Glomerular visceral epithelial cell (primary cell): ENCODE data around the gene FDX2.

ENCODE experiments used
- DNase-seq: peaks from one replicate; pipeline ENCODE4 v3.0.0-alpha.2; 2016; ENCODE audit errors: extremely low spot score

FDX2 gene

DNA sequence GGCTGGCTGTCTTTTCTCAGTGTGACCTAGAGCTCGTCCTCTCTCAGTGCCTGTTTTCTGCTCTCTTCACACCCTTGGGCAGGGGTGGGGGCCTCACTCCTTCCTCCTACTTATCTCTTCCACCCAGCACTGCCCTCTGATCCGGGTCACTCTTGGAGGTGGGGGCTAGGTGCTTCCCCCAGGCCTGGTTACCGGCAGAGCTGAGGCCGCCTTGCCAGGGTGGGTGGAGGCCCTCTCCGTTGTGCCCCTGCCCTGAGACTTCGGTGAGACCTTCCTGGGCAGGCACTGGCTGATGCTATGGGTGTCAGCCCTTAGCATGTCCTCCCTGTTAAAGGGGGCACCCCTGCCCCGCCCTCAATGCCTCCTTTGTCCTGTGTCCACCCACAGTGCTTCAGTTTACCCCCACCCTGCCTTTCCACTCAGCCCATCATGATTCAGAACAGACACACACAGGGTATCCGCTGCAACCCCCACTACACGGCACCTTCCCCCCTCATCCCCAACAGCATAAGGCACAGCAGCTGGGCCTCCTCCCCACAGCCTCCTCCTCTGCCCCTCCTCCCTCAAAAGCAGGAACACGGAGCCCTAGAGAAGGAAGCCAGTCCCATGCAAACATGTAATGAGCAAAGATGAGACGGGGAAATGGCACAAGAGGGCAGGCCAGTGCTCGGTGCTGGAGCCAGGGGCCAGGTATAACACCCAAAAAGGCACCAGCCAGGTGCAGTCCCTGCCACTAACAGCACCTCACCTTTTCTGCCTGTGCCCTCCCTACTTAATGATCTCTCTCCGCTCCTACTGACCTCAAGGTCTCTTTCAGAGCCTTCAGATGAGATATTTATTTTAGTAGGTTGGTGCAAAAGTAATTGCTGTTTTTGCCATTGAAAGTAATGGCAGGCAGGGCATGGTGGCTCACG, 16.0 kb downstream of the FDX2 start:
- DNase-seq, result no peak

DNA sequence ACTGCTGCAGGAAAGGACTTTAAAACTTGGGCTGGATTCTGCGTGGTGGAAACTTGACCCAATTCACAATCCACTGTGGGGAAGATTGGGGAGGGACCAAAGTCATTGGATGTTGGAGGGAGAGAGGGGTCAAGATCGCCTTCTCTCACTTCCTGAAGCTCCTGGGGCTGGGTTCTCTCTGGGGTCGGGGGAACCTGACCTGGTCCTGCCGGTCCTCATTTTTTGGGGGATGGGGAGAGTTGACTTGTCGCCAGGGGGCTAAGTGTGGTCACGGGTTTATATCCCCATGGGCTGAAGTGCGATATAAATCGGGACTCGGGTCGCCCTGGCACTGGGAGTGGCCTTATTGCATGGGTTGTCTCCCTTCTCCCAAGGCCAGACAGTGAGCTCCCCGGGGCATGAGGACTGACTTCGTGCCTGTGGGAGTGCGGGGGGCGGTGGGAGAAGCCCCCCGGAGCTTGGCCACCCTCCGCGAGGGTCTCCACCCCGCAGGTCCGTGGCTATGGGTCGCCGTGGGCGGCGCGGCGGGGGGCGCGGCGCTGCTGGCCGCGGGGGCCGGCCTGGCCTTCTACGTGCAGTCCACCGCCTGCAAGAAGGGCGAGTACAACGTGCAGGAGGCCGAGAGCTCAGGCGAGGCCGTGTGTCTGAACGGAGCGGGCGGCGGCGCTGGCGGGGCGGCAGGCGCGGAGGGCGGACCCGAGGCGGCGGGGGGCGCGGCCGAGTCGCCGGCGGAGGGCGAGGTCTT, 19.8 kb downstream of the FDX2 start:
- DNase-seq, result no peak

DNA sequence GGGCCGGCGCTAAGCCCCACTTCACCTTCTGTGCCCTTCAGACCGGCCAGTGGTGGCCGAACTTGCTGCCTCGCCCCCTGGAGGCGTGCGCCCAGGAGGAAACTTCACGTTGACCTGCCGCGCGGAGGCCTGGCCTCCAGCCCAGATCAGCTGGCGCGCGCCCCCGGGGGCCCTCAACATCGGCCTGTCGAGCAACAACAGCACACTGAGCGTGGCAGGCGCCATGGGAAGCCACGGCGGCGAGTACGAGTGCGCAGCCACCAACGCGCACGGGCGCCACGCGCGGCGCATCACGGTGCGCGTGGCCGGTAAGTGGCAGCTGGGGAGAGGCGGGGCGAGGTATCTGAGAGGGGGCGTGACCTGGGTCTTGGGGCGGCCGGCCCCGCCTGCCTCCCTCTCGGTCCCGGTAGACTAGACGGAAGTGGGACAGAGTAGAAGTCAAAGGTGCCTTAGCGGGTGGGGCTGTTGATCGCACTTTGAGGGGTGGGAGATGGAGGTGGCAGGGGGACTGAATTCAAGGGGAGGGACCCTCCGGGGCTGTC, 20.4 kb downstream of the FDX2 start:
- DNase-seq, result no peak

DNA sequence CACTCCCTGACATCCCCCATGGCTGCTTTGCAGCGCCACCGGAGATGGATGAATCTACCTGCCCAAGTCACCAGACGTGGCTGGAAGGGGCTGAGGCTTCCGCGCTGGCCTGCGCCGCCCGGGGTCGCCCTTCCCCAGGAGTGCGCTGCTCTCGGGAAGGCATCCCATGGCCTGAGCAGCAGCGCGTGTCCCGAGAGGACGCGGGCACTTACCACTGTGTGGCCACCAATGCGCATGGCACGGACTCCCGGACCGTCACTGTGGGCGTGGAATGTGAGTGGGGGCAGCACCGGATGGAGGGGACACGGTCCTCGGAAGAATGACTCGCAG, 21.5 kb downstream of the FDX2 start:
- no peak for DNase-seq

DNA sequence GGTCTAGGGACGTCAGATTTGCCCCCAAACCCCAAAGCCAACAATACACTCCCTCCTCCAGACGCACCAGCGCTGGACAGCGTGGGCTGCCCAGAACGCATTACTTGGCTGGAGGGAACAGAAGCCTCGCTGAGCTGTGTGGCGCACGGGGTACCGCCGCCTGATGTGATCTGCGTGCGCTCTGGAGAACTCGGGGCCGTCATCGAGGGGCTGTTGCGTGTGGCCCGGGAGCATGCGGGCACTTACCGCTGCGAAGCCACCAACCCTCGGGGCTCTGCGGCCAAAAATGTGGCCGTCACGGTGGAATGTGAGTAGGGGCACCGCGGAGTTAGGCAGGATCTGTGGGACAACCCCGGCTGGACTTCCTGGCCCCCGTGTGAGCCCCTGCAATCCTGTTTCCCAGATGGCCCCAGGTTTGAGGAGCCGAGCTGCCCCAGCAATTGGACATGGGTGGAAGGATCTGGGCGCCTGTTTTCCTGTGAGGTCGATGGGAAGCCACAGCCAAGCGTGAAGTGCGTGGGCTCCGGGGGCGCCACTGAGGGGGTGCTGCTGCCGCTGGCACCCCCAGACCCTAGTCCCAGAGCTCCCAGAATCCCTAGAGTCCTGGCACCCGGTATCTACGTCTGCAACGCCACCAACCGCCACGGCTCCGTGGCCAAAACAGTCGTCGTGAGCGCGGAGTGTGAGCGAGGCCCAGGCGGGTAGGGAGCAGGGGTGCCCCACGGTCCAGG, 22.0 kb downstream of the FDX2 start:
- DNase-seq, result no peak

DNA sequence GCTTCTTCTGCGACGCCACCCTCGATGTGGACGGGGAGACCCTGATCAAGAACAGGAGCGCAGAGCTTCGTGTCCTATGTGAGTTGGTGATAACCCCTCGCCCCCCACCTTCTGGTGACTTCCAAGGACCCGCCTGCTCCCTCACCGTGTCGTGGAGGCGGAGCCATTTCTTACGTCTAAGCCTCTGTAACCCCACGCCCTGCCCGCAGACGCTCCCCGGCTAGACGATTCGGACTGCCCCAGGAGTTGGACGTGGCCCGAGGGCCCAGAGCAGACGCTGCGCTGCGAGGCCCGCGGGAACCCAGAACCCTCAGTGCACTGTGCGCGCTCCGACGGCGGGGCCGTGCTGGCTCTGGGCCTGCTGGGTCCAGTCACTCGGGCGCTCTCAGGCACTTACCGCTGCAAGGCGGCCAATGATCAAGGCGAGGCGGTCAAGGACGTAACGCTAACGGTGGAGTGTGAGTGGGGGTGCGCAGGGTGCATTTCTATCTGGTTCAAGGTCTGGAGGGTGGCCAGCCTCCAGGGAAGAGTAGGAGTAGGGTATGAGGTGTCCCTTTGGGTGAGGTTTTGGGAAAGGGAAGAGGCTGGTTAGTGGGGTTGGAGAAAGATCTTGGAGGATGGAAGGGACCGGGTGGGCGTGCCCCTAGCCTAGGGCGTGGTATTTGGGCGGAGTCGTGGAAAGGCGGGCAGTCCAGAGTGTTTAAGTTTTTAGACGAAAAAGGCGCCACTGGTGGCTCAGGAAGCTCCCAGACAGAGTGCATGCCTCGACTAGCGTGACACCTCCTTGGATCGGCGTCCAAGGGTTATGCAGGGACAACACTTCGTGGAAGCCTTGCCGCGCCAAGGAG, 22.8 kb downstream of the FDX2 start:
- DNase-seq, result no peak

DNA sequence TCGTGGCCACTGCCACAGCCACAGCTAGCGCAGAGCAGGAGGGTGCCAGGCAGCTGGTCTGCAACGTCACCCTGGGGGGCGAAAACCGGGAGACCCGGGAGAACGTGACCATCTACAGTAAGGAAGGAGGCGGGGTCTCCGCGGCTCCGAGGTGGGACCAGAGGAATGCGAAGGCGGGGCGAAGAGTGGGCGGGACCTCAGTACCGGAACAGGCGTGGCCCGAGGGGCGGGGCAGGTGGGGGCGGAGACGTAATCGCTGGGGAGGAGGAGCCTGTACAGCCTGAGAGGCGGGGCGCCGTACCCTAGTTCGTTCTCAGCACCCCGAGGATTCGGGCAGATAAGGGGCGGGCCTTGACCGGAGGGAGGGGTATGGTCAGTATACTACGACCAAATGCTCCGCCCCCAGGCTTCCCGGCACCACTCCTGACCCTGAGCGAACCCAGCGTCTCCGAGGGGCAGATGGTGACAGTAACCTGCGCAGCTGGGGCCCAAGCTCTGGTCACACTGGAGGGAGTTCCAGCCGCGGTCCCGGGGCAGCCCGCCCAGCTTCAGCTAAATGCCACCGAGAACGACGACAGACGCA, 23.5 kb downstream of the FDX2 start:
- peak; percentile 85 for DNase-seq

DNA sequence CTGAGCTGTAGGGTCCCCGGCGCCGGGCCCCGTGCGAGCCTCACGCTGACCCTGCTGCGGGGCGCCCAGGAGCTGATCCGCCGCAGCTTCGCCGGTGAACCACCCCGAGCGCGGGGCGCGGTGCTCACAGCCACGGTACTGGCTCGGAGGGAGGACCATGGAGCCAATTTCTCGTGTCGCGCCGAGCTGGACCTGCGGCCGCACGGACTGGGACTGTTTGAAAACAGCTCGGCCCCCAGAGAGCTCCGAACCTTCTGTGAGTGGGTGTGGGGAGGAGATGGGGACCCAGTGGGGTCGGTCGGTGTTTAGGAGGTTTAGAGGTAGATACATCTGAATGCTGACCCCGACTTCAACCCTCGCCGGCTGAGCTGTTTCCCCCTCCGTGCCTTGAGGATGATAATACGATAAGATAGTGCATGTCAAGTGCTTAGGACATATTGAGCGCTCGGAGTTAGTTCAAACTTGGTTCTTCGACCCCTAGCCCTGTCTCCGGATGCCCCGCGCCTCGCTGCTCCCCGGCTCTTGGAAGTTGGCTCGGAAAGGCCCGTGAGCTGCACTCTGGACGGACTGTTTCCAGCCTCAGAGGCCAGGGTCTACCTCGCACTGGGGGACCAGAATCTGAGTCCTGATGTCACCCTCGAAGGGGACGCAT, 24.1 kb downstream of the FDX2 start:
- no peak for DNase-seq

DNA sequence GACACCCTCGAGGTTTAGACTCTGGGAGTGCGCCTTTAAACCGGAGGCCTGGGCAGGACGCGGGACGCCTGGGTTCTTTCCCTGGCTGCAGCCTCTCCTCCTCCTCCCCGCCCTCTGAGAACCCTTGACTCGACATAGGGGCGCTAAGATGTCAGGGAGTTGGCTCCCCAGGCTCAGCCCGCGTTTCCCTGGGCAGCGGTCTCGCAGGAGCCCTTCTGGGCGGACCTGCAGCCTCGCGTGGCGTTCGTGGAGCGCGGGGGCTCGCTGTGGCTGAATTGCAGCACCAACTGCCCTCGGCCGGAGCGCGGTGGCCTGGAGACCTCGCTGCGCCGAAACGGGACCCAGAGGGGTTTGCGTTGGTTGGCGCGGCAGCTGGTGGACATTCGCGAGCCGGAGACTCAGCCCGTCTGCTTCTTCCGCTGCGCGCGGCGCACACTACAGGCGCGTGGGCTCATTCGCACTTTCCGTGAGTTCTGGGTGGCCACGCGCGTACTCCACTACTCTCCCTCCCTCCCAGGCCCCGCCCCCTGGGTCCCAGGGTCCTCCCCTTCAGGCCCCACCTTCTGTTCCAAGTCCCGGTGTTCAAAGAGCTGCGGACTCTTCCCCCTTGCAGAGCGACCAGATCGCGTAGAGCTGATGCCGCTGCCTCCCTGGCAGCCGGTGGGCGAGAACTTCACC, 24.8 kb downstream of the FDX2 start:
- DNase-seq, result peak; percentile 62

DNA sequence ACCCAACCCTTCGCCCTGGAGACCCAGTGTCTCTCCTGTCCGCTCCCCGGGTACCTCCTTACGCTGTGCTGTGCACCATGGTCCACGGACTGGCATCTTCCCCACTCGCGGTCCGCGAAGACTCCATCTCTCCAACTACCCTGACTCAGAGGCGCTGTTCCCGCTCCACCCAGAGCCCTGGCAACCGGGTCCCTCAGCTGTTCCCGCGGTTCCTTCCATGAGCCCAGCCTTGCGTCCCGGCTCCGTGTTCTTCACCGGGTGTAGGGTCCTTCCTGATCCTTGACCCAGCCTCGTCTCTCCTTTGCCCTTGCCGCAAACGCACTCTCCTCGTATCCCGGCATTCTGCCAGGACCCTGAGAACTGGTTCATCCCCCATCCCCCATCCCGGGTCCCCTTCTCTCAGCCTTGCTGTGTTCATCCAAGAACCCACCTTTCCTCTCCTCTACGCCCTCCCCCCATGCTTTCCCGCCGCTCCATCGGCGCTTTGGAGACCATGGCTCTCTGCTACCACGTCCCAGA, 25.4 kb downstream of the FDX2 start:
- no peak for DNase-seq

DNA sequence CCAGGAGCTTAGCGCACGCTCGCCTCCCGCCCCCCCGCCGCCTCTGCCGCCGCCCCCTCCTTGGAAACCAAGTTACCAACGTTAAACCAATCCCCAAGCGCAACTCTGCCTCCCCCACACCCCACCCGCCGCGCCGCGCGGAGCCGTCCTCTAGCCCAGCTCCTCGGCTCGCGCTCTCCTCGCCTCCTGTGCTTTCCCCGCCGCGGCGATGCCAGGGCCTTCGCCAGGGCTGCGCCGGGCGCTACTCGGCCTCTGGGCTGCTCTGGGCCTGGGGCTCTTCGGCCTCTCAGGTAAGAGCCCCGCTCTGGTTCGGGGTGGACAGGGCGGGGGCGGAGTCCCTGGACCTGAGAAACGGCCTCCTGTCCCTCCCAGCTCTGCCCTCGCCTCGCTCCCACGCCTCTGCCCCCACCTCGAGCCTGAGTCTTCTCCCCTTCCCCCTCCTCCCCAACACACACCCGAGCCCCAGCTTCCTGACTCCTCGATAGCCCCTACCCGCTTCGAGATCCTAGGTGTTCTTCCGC, 25.9 kb downstream of the FDX2 start, which contains the start of gene ICAM5:
ICAM5 (plus strand) TSS at position 117 of the 521 bp plus-strand sequence; CDS start at position 209, 92 bp downstream.
- DNase-seq, result no peak

DNA sequence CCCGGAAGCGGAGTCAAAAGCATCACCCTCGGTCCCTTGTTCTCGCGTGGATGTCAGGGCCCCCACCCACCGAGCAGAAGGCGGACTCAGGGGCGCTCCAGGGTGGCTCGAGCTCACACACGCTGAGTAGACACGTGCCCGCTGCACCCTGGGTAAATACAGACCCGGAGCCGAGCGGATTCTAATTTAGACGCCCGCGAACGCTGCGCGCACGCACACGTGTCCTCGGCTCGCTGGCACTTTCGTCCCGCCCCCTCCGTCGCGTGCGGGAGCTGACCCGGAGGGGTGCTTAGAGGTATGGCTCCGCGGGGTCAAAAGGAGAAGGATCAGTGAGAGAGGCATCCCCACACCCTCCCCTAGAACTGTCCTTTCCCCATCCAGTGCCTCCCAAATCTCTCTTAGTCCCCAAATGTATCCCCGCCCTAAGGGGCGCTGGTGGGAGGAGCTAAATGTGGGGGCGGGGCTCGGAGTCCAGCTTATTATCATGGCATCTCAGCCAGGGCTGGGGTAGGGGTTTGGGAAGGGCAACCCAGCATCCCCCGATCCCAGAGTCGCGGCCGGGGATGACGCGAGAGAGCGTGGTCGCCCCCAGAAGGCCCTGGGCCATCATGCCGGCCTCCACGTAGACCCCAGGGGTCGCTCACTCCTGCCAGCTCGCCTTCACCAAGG, 26.5 kb downstream of the FDX2 start:
- DNase-seq, result no peak

DNA sequence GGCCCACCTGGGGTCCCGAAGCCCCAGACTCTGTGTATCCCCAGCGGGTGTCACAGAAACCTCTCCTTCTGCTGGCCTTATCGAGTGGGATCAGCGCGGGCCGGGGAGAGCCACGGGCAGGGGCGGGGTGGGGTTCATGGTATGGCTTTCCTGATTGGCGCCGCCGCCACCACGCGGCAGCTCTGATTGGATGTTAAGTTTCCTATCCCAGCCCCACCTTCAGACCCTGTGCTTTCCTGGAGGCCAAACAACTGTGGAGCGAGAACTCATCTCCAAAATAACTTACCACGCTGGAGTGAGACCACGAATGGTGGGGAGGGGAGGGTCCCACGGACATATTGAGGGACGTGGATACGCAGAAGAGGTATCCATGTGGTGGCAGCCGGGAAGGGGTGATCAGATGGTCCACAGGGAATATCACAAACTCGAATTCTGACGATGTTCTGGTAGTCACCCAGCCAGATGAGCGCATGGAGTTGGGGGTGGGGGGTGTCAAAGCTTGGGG, 27.1 kb downstream of the FDX2 start:
- DNase-seq, result no peak

DNA sequence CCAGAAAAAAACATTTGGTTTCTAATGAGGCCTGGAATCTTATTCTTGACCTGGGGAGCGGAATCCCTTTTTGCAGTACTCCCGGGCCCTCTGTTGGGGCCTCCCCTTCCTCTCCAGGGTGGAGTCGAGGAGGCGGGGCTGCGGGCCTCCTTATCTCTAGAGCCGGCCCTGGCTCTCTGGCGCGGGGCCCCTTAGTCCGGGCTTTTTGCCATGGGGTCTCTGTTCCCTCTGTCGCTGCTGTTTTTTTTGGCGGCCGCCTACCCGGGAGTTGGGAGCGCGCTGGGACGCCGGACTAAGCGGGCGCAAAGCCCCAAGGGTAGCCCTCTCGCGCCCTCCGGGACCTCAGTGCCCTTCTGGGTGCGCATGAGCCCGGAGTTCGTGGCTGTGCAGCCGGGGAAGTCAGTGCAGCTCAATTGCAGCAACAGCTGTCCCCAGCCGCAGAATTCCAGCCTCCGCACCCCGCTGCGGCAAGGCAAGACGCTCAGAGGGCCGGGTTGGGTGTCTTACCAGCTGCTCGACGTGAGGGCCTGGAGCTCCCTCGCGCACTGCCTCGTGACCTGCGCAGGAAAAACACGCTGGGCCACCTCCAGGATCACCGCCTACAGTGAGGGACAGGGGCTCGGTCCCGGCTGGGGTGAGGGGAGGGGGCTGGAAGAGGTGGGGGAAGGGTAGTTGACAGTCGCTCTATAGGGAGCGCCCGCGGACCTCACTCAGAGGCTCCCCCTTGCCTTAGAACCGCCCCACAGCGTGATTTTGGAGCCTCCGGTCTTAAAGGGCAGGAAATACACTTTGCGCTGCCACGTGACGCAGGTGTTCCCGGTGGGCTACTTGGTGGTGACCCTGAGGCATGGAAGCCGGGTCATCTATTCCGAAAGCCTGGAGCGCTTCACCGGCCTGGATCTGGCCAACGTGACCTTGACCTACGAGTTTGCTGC, 28.7 kb downstream of the FDX2 start, which contains the start of gene ICAM4:
ICAM4 (plus strand) TSS at position 153 of the 935 bp plus-strand sequence; CDS start at position 211, 58 bp downstream.
- DNase-seq, result no peak

DNA sequence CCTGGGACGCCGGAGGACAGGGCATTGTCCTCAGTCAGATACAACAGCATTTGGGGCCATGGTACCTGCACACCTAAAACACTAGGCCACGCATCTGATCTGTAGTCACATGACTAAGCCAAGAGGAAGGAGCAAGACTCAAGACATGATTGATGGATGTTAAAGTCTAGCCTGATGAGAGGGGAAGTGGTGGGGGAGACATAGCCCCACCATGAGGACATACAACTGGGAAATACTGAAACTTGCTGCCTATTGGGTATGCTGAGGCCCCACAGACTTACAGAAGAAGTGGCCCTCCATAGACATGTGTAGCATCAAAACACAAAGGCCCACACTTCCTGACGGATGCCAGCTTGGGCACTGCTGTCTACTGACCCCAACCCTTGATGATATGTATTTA, 30.4 kb downstream of the FDX2 start:
- DNase-seq, result no peak

DNA sequence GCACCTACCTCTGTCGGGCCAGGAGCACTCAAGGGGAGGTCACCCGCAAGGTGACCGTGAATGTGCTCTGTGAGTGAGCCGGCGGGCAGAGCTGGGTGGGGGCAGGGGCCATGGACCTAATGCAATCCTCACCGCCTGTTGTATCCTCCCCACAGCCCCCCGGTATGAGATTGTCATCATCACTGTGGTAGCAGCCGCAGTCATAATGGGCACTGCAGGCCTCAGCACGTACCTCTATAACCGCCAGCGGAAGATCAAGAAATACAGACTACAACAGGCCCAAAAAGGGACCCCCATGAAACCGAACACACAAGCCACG, 30.9 kb downstream of the FDX2 start:
- no peak for DNase-seq
